Measurements from ENCODE around the gene NTRK1. TPM values are rescaled to one million over a fixed set of nuclear protein-coding genes. Genes with fewer than 3 reads are reported as not detected.

The NTRK1 gene
- polyA plus RNA-seq, 1 of the 3 experiments (the other 2 are of a cell fraction) = 0.97 TPM

DNA sequence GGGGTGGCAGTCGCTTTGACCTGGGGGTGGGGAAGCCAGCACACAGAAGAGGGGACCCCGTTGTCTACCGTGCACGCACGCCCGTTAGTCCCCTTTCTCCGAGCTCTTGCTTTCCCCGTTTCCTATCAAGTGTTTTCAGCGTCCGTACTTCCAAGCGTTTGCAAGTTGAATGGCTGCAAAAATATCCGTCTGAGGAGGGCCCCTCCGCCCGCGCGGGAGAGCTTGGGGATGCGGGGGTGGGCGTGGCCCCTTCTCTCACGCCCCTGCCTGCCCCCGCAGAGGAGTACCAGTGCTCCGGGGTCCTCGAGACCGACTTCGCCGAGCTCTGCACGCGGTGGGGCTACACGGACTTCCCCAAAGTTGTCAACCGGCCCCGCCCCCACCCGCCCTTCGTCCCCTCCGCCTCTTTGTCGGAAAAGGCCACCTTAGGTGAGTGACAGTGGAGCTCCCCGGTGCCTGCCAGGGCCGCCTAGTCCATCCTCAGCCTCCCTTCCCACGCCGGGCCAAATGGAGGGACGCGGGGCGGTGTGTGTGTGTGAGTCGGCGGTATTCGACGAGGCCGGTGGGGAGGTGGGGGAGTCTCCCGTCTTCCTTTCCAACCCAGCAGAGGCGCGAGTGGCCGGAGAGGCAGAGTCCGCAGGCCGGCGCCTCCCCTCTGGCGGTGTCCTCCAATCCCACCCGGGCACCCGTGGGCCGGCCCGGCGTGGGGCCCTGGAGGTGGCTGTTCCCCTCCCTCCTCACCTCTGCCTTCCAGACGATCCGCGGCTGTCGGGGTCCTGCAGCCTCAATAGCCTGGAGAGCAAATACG lies 63.2 kb downstream of the NTRK1 start:
- Histone ChIP-seq H4K20me1 (ENCODE audit: insufficient read depth) (no peaks in the 10 kb centered on the region), H3K4me3 (ENCODE audit: low read depth in 2 of 2, low read length in 1 of 2) (no peak overlapping the region), H3F3A (replicated peaks; ENCODE audit: insufficient read depth) (peaks cover 15% of the 10 kb centered on the region), H3K27me3 (ENCODE audit: insufficient read depth) (no peaks in the 10 kb centered on the region), H3K4me2 (no peak overlapping the region), H3K9ac (no peak overlapping the region), H3K9me3 (no peaks in the 10 kb centered on the region; the same call in 1 of the 2 replicates), H2AFZ (ENCODE audit: low read depth) (no peak overlapping the region), H3K36me3 (replicated peaks in 1 of 2; ENCODE audit: control insufficient read depth in 1 of 2, insufficient read depth in 2 of 2, low read length in 1 of 2) (no peaks in the 10 kb centered on the region), H3K4me1 (ENCODE audit: control insufficient read depth in 1 of 2, insufficient read depth in 2 of 2, low read depth in 1 of 2, low read length in 1 of 2) (peaks cover 5 to 25% of the 10 kb centered on the region in 2 experiments; a peak in 2 of 4 replicates), H3K9me2 (no peaks in the 10 kb centered on the region), H3K79me2 (ENCODE audit: insufficient read depth) (no peaks in the 10 kb centered on the region), H3K27ac (ENCODE audit: low read depth in 2 of 2, low read length in 1 of 2) (no peak overlapping the region)
- TF ChIP-seq TEAD4 (IDR thresholded peaks at IDR 0.05; ENCODE audit: borderline replicate concordance, insufficient read depth) = no peak
- 92% methylated on average over 54 of the region's 64 CpGs for WGBS (ENCODE audit: low lambda C conversion rate)
- ChIA-PET CTCF (interaction anchor here (0.9 to 12.9 kb wide), 6 partner anchors 13 to 235 kb away, joined by 3 to 308 read pairs (median 26); partner anchors contain the start of gene PEAR1), POLR2A (interaction anchor here (0.7 to 0.9 kb wide), 2 partner anchors 10 to 183 kb away, joined by 3 read pairs; partner anchors contain the start of gene MRPL24)
- DNase-seq = no peak

DNA sequence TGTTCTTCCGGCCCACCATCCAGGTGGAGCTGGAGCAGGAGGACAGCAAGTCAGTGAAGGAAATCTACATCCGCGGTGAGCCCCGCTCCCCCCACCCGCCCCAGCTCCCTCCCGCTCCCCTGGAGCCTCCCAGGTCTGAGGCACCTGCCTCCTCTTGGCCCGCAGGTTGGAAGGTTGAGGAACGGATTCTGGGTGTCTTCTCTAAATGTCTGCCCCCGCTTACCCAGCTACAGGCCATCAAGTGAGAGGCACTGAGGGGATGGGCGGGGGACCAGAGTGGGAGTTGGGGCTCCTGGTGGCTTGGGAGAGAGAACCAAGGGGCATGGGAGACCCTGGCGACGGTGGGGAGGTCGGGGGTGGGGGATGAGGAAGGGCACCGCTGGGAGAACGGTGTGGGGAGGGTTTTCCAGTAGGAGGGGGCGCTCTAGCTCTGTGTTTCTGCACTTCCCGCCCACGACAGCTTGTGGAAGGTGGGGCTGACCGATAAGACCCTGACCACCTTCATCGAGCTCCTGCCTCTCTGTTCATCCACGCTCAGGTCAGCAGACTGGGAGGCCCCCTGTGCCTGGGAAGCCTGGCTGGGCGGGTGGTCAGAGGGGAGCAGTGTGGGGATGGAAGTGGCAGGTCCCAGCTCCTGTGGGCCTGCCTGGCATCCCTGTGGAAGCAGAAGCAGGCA lies 64.0 kb downstream of the NTRK1 start:
- Histone ChIP-seq H3F3A (replicated peaks; ENCODE audit: insufficient read depth) (peaks cover 15% of the 10 kb centered on the region), H3K27me3 (ENCODE audit: insufficient read depth) (no peaks in the 10 kb centered on the region), H2AFZ (ENCODE audit: low read depth) (no peak overlapping the region), H3K79me2 (ENCODE audit: insufficient read depth) (no peaks in the 10 kb centered on the region), H3K9ac (no peak overlapping the region), H3K4me2 (no peak overlapping the region), H3K4me3 (ENCODE audit: low read depth in 2 of 2, low read length in 1 of 2) (no peak overlapping the region), H4K20me1 (ENCODE audit: insufficient read depth) (no peaks in the 10 kb centered on the region), H3K36me3 (replicated peaks in 1 of 2; ENCODE audit: control insufficient read depth in 1 of 2, insufficient read depth in 2 of 2, low read length in 1 of 2) (no peaks in the 10 kb centered on the region), H3K9me3 (no peaks in the 10 kb centered on the region), H3K9me2 (no peaks in the 10 kb centered on the region), H3K27ac (ENCODE audit: low read depth in 2 of 2, low read length in 1 of 2) (no peak overlapping the region), H3K4me1 (ENCODE audit: control insufficient read depth in 1 of 2, insufficient read depth in 2 of 2, low read depth in 1 of 2, low read length in 1 of 2) (peaks cover 5 to 25% of the 10 kb centered on the region in 2 experiments; a peak in 2 of 4 replicates)
- CTCF ChIA-PET = interaction anchor here (0.9 to 12.9 kb wide), 9 partner anchors 8 to 236 kb away, joined by 3 to 308 read pairs (median 47); partner anchors contain the start of genes INSRR, NTRK1 and PEAR1
- no peak for DNase-seq
- TF ChIP-seq, protein P1, sequence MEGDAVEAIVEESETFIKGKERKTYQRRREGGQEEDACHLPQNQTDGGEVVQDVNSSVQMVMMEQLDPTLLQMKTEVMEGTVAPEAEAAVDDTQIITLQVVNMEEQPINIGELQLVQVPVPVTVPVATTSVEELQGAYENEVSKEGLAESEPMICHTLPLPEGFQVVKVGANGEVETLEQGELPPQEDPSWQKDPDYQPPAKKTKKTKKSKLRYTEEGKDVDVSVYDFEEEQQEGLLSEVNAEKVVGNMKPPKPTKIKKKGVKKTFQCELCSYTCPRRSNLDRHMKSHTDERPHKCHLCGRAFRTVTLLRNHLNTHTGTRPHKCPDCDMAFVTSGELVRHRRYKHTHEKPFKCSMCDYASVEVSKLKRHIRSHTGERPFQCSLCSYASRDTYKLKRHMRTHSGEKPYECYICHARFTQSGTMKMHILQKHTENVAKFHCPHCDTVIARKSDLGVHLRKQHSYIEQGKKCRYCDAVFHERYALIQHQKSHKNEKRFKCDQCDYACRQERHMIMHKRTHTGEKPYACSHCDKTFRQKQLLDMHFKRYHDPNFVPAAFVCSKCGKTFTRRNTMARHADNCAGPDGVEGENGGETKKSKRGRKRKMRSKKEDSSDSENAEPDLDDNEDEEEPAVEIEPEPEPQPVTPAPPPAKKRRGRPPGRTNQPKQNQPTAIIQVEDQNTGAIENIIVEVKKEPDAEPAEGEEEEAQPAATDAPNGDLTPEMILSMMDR (IDR thresholded peaks at IDR 0.05) = no peak
- POLR2A ChIA-PET = interaction anchor here (0.6 to 0.9 kb wide), 3 partner anchors 11 to 194 kb away, joined by 3 read pairs; partner anchors contain the start of gene MRPL24
- WGBS (ENCODE audit: low lambda C conversion rate) = 89% methylated on average over 15 of the region's 22 CpGs
